MM.1S (cell line): ENCODE data around the gene IMPA2.

Experiments used
- CTCF ChIP-seq: fragments of 300-600 bp; sonication (generic); IDR thresholded peaks from 2 replicates; pipeline ENCODE4 v1.5.1; 2016; ENCODE audit warnings: antibody characterized with exemption, low read length, mixed read lengths
- EZH2phosphoT487 ChIP-seq: fragments of 300-600 bp; sonication (generic); IDR thresholded peaks from 2 replicates; pipeline ENCODE4 v1.6.1; 2018; ENCODE audit warnings: antibody characterized with exemption, low read length

- TF ChIP-seq CTCF (no peak), EZH2phosphoT487 (no peak)
Observed at GRCh38 chr18:11960743-11961380, 20.4 kb upstream of the IMPA2 start.
